HepG2 (cell line): ENCODE data around the gene SEBOX. TPM values are rescaled to one million over a fixed set of nuclear protein-coding genes. Genes with fewer than 3 reads are reported as not detected.

Source experiments
- CREB1 ChIP-seq, 2 experiments: fragments of 450-650 bp in 1 of 2; IDR thresholded peaks; 2 replicates each; pipeline ENCODE4 v1.6.1; 2016 to 2017; ENCODE audit warnings: control low read depth in 1 of 2, mild to moderate bottlenecking in 1 of 2, missing compliant biosample characterization in 1 of 2, missing genetic modification characterization in 1 of 2
- DR1 ChIP-seq: sonication (generic); formaldehyde crosslinking; IDR thresholded peaks from 2 replicates; pipeline ENCODE4 v1.8.0; 2021; ENCODE audit warnings: mild to moderate bottlenecking, missing genetic modification reagents, inconsistent platforms
- GATA4 ChIP-seq: sonication (generic); IDR thresholded peaks from 2 replicates; pipeline ENCODE4 v1.6.1; 2016; ENCODE audit warnings: antibody characterized with exemption, low read depth, borderline replicate concordance
- PHB2 ChIP-seq: fragments of 450-650 bp; IDR thresholded peaks from 2 replicates; pipeline ENCODE4 v1.6.1; 2018; ENCODE audit not compliant: partially characterized antibody
- ZBTB40 ChIP-seq, 2 experiments: fragments of 450-650 bp in 1 of 2; sonication (generic) in 1 of 2; formaldehyde crosslinking in 1 of 2; IDR thresholded peaks; 2 replicates each; pipeline versions ENCODE4 v1.6.1 to v1.8.0; 2016 to 2022; ENCODE audit warnings: antibody characterized with exemption in 1 of 2, mild to moderate bottlenecking in 1 of 2, missing genetic modification reagents in 1 of 2
- ZNF318 ChIP-seq: sonication (generic); formaldehyde crosslinking; IDR thresholded peaks from 2 replicates; pipeline ENCODE4 v1.4.0; 2020; ENCODE audit warnings: mild to moderate bottlenecking, missing genetic modification reagents
- ZNF558 ChIP-seq: sonication (generic); formaldehyde crosslinking; IDR thresholded peaks from 2 replicates; pipeline ENCODE4 v1.9.0; 2022; ENCODE audit warnings: mild to moderate bottlenecking, missing genetic modification reagents, borderline replicate concordance
- polyA plus RNA-seq, 8 experiments: library from polyadenylated mRNA; depleted of rRNA in 3 of 8; stranded (reverse) in 7 of 8; unstranded in 1 of 8; fragments of >200 nt; fragmentation: Illumina TruSeq in 4 of 8; extraction: Trizol in 4 of 8; gene quantifications; 2 replicates each; pipeline versions ENCODE4 v1.2.1 to v1.2.3, GENCODE V29; 2011 to 2016; ENCODE audit warnings: low read depth in 4 of 8, missing spikeins in 1 of 8, mixed read lengths in 1 of 8; ENCODE audit not compliant: insufficient read depth in 1 of 8
- total RNA-seq, 5 experiments: library from RNA; depleted of rRNA; stranded (reverse); fragments of >200 nt; fragmentation: Illumina TruSeq; extraction: Trizol; gene quantifications; 2 replicates each; pipeline ENCODE4 v1.2.3, GENCODE V29; 2016; ENCODE audit warnings: low read depth in 1 of 5

The SEBOX gene
- total and polyA plus RNA-seq, 2 of the 13 experiments (the other 11 are each of a cell fraction or from before 2014, with no cell fraction given) = not detected

- TF ChIP-seq ZNF318 (peak; percentile 85; the same call in 1 of the 2 replicates), ZBTB40 (IDR thresholded peaks at IDR 0.05) (no peak), ZBTB40 (CRISPR knock-in tag; IDR thresholded peaks at IDR 0.05) (peak; percentile 45; the same call in 1 of the 2 replicates), ZNF558 (CRISPR knock-in tag) (0 out of 2 replicates have a peak, but pooled peaks have one; percentile 22), DR1 (CRISPR knock-in tag) (peak; percentile 70; the same call in 1 of the 2 replicates), GATA4 (peak; percentile 91; the same call in 1 of the 2 replicates), CREB1 (IDR thresholded peaks at IDR 0.05) (no peak), CREB1 (CRISPR knock-in tag; IDR thresholded peaks at IDR 0.05) (peak; percentile 76), PHB2 (no peak)
Measured at GRCh38 chr17:28370035-28370743, 5.2 kb upstream of the SEBOX start, which contains the start of gene VTN (continued).
